Measurements from ENCODE around the gene TMEM263. TPM values are rescaled to one million over a fixed set of nuclear protein-coding genes. Genes with fewer than 3 reads are reported as not detected.

TMEM263 gene
- total and polyA plus RNA-seq, 2 of the 13 experiments (the other 11 are each of a cell fraction or from before 2014, with no cell fraction given), result 25.9 to 58.6 TPM

GRCh38 chr12:106975993-106976658 is 20.4 kb downstream of the TMEM263 start (continued):
- TF ChIP-seq ZNF619 (CRISPR knock-in tag; IDR thresholded peaks at IDR 0.05) (no peak), RBM22 (optimal IDR thresholded peaks at IDR 0.05; ENCODE audit: low read length) (peak; percentile 48), ZNF574 (CRISPR knock-in tag; IDR thresholded peaks at IDR 0.05) (0 out of 2 replicates have a peak, but pooled peaks have one; percentile 21), SIX4 (CRISPR knock-in tag; IDR thresholded peaks at IDR 0.05) (peak; percentile 12; the same call in 1 of the 2 replicates), PREB (CRISPR knock-in tag; IDR thresholded peaks at IDR 0.05) (no peak), NFYB (CRISPR knock-in tag; IDR thresholded peaks at IDR 0.05) (no peak), MEF2D (CRISPR knock-in tag; IDR thresholded peaks at IDR 0.05) (peak; percentile 61), ISL2 (CRISPR knock-in tag; IDR thresholded peaks at IDR 0.05) (peak; percentile 50; the same call in 1 of the 2 replicates), FOXJ3 (CRISPR knock-in tag; IDR thresholded peaks at IDR 0.05; ENCODE audit: borderline replicate concordance) (peak; percentile 63; the same call in 1 of the 2 replicates), ATF3 (CRISPR knock-in tag; IDR thresholded peaks at IDR 0.05) (peak; percentile 67), HDAC1 (CRISPR knock-in tag; IDR thresholded peaks at IDR 0.05) (no peak), FOXP4 (CRISPR knock-in tag; IDR thresholded peaks at IDR 0.05) (peak; percentile 65; the same call in 1 of the 2 replicates), KDM2A (CRISPR knock-in tag; IDR thresholded peaks at IDR 0.05; ENCODE audit: borderline replicate concordance, low read depth) (no peak)
